HepG2 (cell line): ENCODE results near the gene DAB2. TPM values are rescaled to one million over a fixed set of nuclear protein-coding genes. Genes with fewer than 3 reads are reported as not detected.

Experiments used
- FOXA3 ChIP-seq: IDR thresholded peaks from 2 replicates; pipeline ENCODE4 v1.6.1; 2016; ENCODE audit warnings: missing genetic modification reagents, missing compliant biosample characterization
- KDM4B ChIP-seq: sonication (generic); formaldehyde crosslinking; IDR thresholded peaks from 2 replicates; pipeline ENCODE4 v1.4.0; 2020; ENCODE audit warnings: missing genetic modification reagents
- SOX6 ChIP-seq, 2 experiments: fragments of 450-650 bp in 1 of 2; sonication (generic) in 1 of 2; formaldehyde crosslinking in 1 of 2; IDR thresholded peaks; 2 replicates each; pipeline versions ENCODE4 v1.4.0 to v1.6.1; 2017 to 2020; ENCODE audit warnings: antibody characterized with exemption in 1 of 2, mild to moderate bottlenecking in 1 of 2, missing genetic modification reagents in 1 of 2
- TOPORS ChIP-seq: sonication (generic); formaldehyde crosslinking; IDR thresholded peaks from 2 replicates; pipeline ENCODE4 v1.8.0; 2023; ENCODE audit warnings: mild to moderate bottlenecking, missing genetic modification reagents
- ZBTB42 ChIP-seq: sonication (generic); formaldehyde crosslinking; IDR thresholded peaks from 2 replicates; pipeline ENCODE4 v1.5.0; 2020; ENCODE audit warnings: mild to moderate bottlenecking, missing genetic modification reagents
- ZNF552 ChIP-seq: sonication (generic); formaldehyde crosslinking; IDR thresholded peaks from 2 replicates; pipeline ENCODE4 v1.9.0; 2022; ENCODE audit warnings: missing genetic modification reagents, mild to moderate bottlenecking, borderline replicate concordance
- polyA plus RNA-seq, 8 experiments: library from polyadenylated mRNA; depleted of rRNA in 3 of 8; stranded (reverse) in 7 of 8; unstranded in 1 of 8; fragments of >200 nt; fragmentation: Illumina TruSeq in 4 of 8; extraction: Trizol in 4 of 8; gene quantifications; 2 replicates each; pipeline versions ENCODE4 v1.2.1 to v1.2.3, GENCODE V29; 2011 to 2016; ENCODE audit warnings: low read depth in 4 of 8, missing spikeins in 1 of 8, mixed read lengths in 1 of 8; ENCODE audit not compliant: insufficient read depth in 1 of 8
- total RNA-seq, 5 experiments: library from RNA; depleted of rRNA; stranded (reverse); fragments of >200 nt; fragmentation: Illumina TruSeq; extraction: Trizol; gene quantifications; 2 replicates each; pipeline ENCODE4 v1.2.3, GENCODE V29; 2016; ENCODE audit warnings: low read depth in 1 of 5
- TF ChIP-seq, protein P1 (sequence below): sonication (generic); IDR thresholded peaks from 2 replicates; pipeline ENCODE4 v1.6.1; 2016; ENCODE audit warnings: low read depth, borderline replicate concordance
- TF ChIP-seq, protein P2 (sequence below): sonication (generic); formaldehyde crosslinking; IDR thresholded peaks from 2 replicates; pipeline ENCODE4 v1.4.0; 2020; ENCODE audit warnings: mild to moderate bottlenecking, missing genetic modification reagents
- TF ChIP-seq, protein P3 (sequence below): sonication (generic); formaldehyde crosslinking; IDR thresholded peaks from 2 replicates; pipeline ENCODE4 v1.9.0; 2021; ENCODE audit warnings: missing genetic modification reagents, mild to moderate bottlenecking, borderline replicate concordance
- TF ChIP-seq, protein P4 (sequence below): sonication (generic); formaldehyde crosslinking; IDR thresholded peaks from 2 replicates; pipeline ENCODE4 v1.8.0; 2022; ENCODE audit warnings: missing genetic modification reagents, mild to moderate bottlenecking, moderate library complexity, borderline replicate concordance

Gene DAB2
- total and polyA plus RNA-seq, 2 of the 13 experiments (the other 11 are each of a cell fraction or from before 2014, with no cell fraction given): 6.4 to 6.5 TPM

DNA sequence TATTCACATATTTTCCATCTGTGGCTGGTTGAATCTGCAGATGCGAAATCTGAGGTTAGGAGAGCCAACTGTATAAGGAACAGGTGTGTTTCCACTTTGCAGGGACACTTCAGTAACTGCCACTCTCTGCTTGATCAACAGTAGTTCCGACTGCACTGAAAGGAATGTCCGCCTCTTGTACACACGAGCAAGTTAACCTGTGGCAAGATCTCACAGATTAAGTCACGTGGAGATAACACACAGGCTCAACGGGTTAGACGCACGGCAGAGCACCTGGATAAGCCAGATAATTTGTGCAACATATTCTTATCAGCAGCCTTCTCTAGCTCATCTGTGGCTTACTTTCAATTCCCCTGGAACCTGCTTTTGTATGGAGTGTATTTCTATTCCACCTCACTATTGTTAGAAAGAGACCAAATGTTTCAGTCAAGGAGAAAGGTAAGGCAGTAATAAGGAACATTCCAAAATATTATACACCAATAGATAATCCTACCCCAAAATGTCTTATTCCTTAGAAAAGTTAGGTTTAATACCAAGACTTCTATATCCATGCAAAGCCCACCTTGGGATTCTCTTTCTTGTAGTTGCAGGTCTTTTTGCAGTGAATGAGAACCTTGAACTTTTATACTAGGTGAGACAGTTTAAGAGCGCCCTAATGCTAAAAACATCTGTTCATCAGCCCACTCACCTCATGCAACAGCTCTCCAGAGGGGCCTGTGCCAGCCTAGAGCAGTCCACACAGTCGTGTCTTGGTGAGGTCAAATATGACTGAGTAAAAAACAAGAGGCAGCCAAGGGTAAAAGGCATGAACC lies 54.0 kb downstream of the DAB2 start (continued):
- TF ChIP-seq ZNF552 (CRISPR knock-in tag) (no peak), FOXA3 (CRISPR knock-in tag) (no peak), TOPORS (CRISPR knock-in tag) (no peak), ZBTB42 (no peak), KDM4B (CRISPR knock-in tag) (no peak), SOX6 (IDR thresholded peaks at IDR 0.05) (no peak), SOX6 (CRISPR knock-in tag; IDR thresholded peaks at IDR 0.05) (no peak)
- TF ChIP-seq, protein P1, sequence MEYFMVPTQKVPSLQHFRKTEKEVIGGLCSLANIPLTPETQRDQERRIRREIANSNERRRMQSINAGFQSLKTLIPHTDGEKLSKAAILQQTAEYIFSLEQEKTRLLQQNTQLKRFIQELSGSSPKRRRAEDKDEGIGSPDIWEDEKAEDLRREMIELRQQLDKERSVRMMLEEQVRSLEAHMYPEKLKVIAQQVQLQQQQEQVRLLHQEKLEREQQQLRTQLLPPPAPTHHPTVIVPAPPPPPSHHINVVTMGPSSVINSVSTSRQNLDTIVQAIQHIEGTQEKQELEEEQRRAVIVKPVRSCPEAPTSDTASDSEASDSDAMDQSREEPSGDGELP: no peak
- TF ChIP-seq, protein P2, sequence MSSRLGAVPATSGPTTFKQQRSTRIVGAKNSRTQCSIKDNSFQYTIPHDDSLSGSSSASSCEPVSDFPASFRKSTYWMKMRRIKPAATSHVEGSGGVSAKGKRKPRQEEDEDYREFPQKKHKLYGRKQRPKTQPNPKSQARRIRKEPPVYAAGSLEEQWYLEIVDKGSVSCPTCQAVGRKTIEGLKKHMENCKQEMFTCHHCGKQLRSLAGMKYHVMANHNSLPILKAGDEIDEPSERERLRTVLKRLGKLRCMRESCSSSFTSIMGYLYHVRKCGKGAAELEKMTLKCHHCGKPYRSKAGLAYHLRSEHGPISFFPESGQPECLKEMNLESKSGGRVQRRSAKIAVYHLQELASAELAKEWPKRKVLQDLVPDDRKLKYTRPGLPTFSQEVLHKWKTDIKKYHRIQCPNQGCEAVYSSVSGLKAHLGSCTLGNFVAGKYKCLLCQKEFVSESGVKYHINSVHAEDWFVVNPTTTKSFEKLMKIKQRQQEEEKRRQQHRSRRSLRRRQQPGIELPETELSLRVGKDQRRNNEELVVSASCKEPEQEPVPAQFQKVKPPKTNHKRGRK (CRISPR knock-in tag): no peak
- TF ChIP-seq, protein P3, sequence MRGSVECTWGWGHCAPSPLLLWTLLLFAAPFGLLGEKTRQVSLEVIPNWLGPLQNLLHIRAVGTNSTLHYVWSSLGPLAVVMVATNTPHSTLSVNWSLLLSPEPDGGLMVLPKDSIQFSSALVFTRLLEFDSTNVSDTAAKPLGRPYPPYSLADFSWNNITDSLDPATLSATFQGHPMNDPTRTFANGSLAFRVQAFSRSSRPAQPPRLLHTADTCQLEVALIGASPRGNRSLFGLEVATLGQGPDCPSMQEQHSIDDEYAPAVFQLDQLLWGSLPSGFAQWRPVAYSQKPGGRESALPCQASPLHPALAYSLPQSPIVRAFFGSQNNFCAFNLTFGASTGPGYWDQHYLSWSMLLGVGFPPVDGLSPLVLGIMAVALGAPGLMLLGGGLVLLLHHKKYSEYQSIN: no peak
- TF ChIP-seq, protein P4, sequence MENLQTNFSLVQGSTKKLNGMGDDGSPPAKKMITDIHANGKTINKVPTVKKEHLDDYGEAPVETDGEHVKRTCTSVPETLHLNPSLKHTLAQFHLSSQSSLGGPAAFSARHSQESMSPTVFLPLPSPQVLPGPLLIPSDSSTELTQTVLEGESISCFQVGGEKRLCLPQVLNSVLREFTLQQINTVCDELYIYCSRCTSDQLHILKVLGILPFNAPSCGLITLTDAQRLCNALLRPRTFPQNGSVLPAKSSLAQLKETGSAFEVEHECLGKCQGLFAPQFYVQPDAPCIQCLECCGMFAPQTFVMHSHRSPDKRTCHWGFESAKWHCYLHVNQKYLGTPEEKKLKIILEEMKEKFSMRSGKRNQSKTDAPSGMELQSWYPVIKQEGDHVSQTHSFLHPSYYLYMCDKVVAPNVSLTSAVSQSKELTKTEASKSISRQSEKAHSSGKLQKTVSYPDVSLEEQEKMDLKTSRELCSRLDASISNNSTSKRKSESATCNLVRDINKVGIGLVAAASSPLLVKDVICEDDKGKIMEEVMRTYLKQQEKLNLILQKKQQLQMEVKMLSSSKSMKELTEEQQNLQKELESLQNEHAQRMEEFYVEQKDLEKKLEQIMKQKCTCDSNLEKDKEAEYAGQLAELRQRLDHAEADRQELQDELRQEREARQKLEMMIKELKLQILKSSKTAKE (CRISPR knock-in tag): no peak
